NCI-H1436 treated with DMSO at 0.1 percent for 48 hours (cell line): Measurements from ENCODE around the gene TTLL3.

ENCODE experiments used
- DNase-seq: peaks from one replicate; lab custom pipeline; 2025; lab: John Stamatoyannopoulos, UW

The TTLL3 gene

GRCh38 chr3:9780910-9781309 lies 29.2 kb upstream of the TTLL3 start:
- no peak for DNase-seq

GRCh38 chr3:9781551-9781950 lies 28.5 kb upstream of the TTLL3 start:
- DNase-seq = no peak

GRCh38 chr3:9781978-9782603 lies 28.0 kb upstream of the TTLL3 start:
- DNase-seq = no peak

- DNase-seq = no peak
Observed at GRCh38 chr3:9782770-9783169, 27.3 kb upstream of the TTLL3 start.

- DNase-seq = no peak
Observed at GRCh38 chr3:9783954-9784353, 26.1 kb upstream of the TTLL3 start.

GRCh38 chr3:9784965-9785364 lies 25.1 kb upstream of the TTLL3 start:
- no peak for DNase-seq

GRCh38 chr3:9785602-9786001 lies 24.5 kb upstream of the TTLL3 start:
- DNase-seq = no peak

- DNase-seq = no peak
Observed at GRCh38 chr3:9786209-9786739, 23.8 kb upstream of the TTLL3 start.

GRCh38 chr3:9786825-9787669 lies 23.0 kb upstream of the TTLL3 start:
- no peak for DNase-seq

- DNase-seq = no peak
Observed at GRCh38 chr3:9787714-9788113, 22.3 kb upstream of the TTLL3 start.

GRCh38 chr3:9791127-9791526 lies 18.9 kb upstream of the TTLL3 start:
- no peak for DNase-seq

GRCh38 chr3:9791790-9792404 lies 18.2 kb upstream of the TTLL3 start:
- no peak for DNase-seq

GRCh38 chr3:9792405-9793160 lies 17.5 kb upstream of the TTLL3 start, which contains the start of the genes ARPC4 and TADA3:
TSS of gene ARPC4 (plus strand) at chr3:9793082. CDS start at chr3:9793122, 40 bp downstream.
TSS of gene TADA3 (minus strand) at chr3:9792473. CDS start at chr3:9791466, 1,007 bp downstream.
- peak; percentile 43 for DNase-seq

- no peak for DNase-seq
Observed at GRCh38 chr3:9793161-9793781, 16.8 kb upstream of the TTLL3 start.

GRCh38 chr3:9794400-9794799 lies 15.7 kb upstream of the TTLL3 start:
- DNase-seq = no peak

- DNase-seq = no peak
Observed at GRCh38 chr3:9795207-9795606, 14.9 kb upstream of the TTLL3 start.

- no peak for DNase-seq
Observed at GRCh38 chr3:9797196-9797945, 12.7 kb upstream of the TTLL3 start.

GRCh38 chr3:9800529-9800928 lies 9.5 kb upstream of the TTLL3 start:
- DNase-seq = no peak

GRCh38 chr3:9803494-9803893 lies 6.6 kb upstream of the TTLL3 start:
- DNase-seq = no peak

GRCh38 chr3:9804996-9805395 lies 5.1 kb upstream of the TTLL3 start:
- no peak for DNase-seq

GRCh38 chr3:9806137-9806536 lies 3.9 kb upstream of the TTLL3 start:
- no peak for DNase-seq
